Gastroesophageal sphincter (tissue), 3 donors: Measurements from ENCODE around the gene HMG20B.

Experiments used
- EP300 ChIP-seq: sonication (generic); formaldehyde crosslinking; IDR thresholded peaks from one replicate; pipeline ENCODE4 v1.6.1; 2017; ENCODE audit warnings: antibody characterized with exemption, mild to moderate bottlenecking
- TF ChIP-seq, protein P1 (sequence below), 4 experiments: fragments of 200-600 bp in 2 of 4; fragments of 450-650 bp in 2 of 4; sonication (generic) in 1 of 4; IDR thresholded peaks; one replicate each; pipeline ENCODE4 v1.5.1; 2017 to 2019; ENCODE audit warnings: antibody characterized with exemption in 4 of 4, mild to moderate bottlenecking in 2 of 4, moderate library complexity in 2 of 4

DNA sequence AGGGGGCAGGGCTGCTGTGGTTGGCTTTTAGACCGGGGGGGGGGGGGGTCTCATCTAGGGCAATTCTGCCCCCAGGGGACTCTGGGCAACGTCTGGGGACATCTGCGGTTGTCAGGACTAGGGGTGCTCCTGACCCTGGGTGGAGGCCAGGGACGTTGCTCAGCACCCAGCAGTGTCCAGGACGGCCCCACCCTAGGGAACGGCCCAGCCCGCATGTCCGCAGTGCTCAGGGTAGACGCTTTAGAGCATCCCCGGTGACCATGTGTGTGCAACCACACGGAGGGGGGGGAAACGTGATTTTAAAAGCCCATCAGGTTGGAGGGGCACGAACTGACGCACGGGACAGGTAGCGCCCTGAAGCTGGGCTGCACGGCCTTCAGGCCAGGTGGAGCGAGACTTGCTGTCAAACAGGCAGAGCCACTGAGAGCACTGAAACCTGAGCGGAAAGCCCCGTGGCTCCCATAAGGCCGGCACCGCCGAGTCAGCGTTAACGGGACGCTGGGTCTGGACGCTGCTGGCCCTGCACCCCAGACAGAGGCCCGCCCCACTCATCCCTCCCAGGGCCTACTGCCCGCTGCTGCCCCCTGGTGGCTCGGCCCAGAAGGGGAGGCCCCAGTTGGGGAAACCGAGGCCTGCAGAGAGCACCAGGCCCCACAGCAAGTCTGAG, 45.5 kb downstream of the HMG20B start:
- TF ChIP-seq, protein P1, sequence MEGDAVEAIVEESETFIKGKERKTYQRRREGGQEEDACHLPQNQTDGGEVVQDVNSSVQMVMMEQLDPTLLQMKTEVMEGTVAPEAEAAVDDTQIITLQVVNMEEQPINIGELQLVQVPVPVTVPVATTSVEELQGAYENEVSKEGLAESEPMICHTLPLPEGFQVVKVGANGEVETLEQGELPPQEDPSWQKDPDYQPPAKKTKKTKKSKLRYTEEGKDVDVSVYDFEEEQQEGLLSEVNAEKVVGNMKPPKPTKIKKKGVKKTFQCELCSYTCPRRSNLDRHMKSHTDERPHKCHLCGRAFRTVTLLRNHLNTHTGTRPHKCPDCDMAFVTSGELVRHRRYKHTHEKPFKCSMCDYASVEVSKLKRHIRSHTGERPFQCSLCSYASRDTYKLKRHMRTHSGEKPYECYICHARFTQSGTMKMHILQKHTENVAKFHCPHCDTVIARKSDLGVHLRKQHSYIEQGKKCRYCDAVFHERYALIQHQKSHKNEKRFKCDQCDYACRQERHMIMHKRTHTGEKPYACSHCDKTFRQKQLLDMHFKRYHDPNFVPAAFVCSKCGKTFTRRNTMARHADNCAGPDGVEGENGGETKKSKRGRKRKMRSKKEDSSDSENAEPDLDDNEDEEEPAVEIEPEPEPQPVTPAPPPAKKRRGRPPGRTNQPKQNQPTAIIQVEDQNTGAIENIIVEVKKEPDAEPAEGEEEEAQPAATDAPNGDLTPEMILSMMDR (IDR thresholded peaks at IDR 0.05): peak in 3 of 4 experiments; percentile 97 to 100 (median 97)
- no peak for TF ChIP-seq EP300
